HG03066 (cell line): ENCODE data around the gene SZT2.

Source experiments
- ATAC-seq: cut with Tn5 transposase; IDR thresholded peaks from one replicate; pipeline ENCODE4 v1.9.1; 2021; ENCODE audit warnings: low read depth; ENCODE audit not compliant: unreplicated experiment

Gene SZT2

DNA sequence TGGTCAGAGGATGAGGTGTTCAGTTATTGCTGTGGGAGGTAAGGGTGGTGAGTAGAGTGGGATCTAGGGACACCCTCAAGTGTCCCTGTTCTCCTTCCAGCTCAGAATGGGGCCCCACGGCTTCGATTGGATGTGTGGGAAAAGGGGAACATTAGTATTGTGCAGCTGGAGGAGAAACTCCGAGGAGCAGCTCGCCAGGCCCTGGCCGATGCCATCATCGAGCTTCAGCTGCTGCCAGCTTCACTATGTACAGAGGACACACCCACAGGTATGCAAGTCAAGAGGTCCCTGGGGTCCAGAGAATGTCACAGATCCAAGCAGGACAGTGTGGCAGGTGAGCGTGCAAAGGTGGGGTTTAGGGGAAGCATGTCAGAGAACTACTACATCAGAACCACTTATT is 50.1 kb downstream of the SZT2 start:
- ATAC-seq: no peak

DNA sequence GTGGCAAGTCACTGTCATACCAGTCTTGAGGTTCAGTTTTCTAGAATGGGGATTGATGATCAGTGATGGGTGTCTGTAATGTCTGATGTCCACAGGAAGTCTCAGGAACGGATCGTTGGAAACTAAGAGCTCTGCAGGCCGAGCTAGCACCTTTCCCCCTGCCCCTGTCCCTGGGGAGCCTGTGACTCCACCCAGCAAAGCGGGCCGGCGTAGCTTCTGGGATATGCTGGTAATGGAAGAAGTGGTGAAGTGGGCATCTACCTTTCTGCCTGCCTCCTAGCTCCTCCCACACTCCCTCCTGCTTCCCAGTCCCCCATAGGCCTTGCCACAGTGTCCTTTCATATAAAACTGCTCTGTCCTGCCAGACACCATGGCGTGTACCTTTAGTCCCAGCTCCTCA is 50.7 kb downstream of the SZT2 start:
- no peak for ATAC-seq

DNA sequence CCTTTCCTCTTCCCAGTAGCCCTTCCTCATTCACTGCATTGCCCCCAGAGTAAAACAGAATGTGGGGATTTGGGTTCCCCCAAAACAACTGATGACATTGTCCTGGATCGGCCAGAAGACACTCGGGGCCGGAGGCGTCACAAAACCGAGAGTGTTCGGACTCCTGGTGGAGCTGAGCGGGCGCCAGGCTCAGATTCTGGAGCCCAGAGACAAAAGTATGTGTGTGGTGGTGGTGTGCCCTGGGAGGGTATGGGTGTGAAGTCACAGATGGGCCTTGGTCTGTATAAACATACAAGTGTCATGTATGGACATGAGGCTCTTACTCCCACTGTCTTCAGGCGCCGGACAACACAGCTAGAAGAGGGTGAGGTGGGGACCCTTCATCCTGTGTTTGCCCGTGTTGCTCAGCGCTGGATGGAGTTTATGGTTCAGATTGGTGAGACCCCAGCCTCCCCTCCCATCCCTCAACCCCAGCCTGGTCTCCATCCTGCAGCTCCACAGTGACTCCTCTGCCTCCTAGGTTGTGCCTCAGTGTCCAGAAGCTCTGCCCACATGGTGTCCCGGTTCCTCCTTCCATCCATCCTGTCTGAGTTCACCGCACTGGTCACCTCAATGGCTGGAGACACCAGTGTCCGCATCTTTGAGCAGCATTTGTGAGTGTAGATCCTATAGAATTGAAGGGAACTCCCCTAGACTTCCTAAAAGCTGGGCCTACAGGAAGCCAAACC is 51.6 kb downstream of the SZT2 start:
- no peak for ATAC-seq

DNA sequence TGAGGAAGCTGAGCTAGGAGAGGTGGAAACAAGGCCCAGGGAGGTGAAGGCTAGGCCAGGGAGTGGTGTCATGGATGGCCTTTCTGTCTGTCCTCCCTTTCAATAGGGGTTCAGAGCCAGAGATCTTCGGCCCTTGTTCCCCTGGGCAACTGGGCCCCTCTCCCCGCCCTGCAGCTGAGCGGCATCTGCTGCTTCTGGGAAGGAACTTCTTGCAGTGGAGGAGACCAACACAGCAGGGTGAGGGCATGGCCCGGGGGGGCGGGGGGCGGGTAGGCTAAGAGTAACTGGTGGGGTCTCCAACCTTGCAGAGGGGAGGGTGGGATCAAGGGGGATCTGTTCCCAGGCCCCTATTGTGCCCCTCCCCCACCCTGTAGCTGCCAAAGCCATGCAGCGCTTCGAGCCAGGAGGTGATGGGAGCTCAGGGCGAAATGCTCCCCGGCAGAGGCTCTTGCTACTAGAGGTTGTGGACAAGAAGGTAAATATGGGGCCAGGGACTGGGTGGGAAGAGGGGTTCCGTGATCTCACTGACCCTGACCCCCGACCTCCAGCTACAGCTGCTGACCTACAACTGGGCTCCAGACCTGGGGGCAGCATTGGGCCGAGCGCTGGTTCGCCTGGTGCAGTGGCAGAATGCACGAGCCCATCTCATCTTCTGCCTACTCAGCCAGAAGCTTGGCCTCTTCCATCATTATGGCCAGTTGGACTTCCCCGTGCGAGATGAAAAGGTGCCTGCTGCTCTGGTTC is 52.4 kb downstream of the SZT2 start:
- ATAC-seq: no peak

DNA sequence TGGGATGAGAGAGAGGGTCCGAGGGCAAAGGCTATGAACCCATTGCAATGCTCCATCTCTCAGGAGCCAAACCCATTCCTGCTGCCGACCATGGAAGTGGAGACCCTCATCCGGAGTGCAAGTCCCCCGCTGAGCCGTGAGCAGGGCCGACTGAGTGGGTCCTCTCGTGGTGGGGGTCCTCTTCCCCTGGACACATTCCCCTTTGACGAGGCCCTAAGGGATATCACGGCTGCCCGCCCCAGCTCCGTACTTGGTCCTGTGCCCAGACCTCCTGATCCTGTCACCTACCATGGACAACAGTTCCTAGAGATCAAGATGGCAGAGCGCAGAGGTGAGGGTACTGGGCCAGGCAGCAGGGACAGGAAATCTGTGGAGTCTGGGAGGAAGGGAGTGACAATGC is 53.1 kb downstream of the SZT2 start:
- ATAC-seq: no peak

DNA sequence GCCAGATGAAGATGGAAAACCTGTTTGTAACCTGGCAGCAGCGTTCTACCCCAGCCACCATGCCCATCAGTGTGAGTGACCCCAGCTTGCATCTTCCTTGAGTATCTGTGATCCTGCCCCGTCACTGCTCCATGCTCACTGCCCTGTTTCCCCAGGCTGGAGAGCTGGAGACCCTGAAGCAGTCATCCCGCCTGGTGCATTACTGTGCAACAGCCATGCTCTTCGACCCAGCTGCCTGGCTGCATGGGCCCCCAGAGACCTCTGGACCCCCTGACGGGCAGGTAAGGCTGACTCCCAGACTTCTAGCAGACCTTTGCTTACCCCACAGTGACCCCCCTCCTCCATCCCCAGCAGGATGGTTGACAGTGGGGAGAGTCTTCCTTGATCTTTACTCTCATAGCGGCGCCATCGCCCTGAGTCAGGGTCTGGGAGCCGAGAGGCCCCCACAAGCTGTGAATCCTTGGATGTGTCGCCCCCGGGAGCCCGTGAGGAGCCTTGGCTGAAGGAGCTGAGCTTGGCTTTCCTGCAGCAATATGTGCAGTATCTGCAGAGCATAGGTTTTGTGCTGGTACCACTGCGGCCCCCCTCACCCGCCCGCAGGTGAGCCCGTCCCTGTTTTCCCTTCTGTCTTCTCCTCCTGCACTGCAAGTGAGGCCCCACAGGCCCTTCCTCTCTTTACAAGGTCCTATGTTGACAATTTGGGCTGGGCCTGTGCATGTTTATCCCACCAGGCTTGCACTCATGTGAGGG is 53.7 kb downstream of the SZT2 start:
- no peak for ATAC-seq

DNA sequence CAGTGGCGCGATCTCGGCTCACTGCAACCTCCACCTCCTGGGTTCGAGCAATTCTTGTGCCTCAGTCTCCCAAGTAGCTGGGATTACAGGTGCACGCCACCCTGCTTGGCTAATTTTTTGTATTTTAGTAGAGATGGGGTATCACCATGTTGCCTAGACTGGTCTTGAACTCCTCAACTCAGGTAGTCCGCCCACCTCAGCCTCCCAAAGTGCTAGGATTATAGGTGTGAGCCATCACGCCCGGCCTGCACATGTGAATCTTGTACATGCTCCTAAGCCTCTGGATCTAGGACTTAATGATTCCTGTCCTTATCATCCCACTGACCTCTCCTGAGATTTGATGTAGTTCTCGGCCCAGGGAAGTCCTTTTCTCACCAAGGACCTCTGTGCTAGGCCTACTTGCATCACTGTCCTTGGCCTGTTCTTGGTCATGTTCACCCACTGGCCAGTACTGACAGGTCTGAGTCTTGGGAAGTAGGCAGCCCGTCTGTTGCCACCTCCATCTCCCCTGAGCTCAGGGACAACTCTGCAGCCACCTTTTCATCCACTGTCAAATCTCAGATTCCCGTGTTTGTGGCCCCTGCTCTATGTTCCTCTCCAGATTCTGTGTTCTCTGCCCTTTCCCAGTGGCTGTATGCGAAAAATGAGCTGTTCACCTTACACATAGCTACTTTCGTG is 54.6 kb downstream of the SZT2 start:
- no peak for ATAC-seq

DNA sequence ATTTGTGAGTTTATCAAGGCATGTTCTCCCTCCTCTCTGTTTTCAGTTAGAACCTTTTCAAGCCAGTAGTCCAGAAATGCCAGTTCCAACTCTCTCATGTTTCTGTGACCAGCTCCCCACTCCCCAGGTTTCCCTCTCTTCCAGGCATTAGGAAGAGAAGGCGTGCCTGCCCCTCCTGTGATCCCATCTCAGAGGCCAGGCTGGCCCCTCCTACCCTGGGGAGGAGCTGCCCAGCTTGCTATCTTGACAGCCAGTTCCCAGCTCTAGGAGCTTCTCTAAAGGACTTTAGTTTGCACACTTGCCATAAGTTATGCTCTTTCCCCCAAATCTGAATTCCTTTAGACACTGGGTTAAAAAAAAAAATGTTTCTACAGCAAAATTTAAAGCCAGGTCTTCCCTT is 55.1 kb downstream of the SZT2 start:
- no peak for ATAC-seq

DNA sequence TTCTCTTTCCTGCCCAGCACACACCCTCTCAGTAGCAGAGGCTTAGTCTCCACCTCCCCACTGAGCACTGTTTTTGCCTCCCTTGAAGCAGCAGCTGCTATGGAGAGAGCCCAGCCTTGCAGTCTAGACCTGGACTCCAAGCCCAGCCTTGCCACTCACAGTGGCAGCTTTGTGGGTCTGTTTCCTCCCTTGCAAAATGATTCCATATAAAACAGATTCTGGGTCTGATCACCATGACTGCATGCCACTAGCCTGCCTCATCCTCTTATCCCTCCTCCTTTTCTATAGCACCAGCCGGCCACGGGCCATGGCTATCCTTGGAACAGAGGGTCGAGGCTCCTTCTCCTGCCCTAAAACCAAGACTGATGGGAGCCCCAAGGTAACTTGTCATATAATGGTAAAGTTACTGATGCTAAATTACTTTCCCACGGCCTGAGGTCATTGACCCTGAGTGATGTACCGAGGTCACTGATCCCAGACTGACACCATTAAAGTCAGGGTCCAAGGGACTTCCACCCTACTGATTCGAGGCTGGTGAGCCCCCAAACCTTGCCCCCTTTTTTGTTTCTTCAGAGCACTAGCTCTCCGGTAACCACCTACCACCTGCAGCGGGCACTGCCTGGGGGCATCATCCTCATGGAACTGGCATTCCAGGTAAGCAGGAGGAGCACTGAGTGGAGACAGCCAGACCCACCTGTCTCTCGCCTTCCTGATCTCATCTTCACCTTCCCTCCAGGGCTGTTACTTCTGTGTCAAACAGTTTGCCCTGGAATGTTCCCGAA is 56.1 kb downstream of the SZT2 start:
- ATAC-seq: no peak

DNA sequence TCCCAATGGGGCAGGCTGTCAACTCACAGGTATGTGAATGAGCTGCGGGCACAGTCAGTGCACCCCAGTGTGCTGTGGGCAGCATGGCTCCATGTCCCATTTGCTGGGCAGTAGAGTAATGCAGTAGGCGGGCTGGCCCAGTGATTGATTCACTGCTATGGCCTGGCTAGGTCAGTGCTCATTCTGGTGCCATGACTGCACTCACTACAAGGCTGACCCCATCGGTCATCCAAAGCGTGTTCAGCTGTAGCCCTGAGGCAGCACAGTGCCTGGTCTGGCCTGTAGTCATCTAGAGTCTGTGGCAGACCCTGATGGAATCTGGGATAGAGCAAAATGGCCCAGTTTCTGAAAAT is 56.7 kb downstream of the SZT2 start:
- no peak for ATAC-seq

DNA sequence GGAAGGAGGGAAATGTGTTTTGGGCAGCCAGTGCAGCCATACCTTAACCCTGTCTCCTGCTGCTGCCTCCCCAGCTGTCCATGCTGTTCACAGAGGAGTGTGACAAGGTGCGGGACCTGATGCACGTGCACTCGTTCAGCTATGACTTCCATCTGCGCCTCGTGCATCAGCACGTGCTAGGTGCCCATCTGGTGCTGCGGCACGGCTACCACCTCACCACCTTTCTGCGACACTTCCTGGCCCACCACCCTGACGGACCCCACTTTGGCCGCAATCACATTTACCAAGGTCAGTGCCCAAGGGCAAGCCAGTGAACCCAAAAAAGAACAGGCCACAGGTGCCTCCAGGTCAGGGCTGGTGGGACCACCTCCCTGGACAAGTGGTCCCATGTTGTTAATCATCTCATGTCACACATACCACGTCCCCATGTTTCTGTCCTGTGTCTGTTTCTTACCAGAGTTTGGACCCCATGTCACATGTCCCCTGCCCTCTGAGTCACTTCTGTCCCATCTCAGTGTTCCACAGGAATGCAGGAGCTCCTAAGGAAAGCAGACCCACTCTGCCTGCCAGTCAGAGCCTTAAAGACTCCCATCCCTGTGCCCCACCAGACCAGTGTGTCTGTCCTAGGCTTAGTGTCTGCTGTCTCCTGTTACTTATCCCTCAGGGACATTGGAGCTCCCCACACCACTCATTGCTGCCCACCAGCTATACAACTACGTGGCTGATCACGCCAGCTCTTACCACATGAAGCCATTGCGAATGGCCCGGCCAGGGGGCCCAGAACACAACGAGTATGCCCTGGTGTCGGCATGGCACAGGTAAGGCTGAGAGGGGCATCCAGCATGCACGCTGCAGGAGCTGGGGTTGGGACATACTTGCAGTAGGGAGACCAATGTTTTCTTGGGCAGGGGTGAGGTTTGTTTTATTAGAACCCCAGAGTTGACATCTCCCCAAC is 57.5 kb downstream of the SZT2 start:
- no peak for ATAC-seq

DNA sequence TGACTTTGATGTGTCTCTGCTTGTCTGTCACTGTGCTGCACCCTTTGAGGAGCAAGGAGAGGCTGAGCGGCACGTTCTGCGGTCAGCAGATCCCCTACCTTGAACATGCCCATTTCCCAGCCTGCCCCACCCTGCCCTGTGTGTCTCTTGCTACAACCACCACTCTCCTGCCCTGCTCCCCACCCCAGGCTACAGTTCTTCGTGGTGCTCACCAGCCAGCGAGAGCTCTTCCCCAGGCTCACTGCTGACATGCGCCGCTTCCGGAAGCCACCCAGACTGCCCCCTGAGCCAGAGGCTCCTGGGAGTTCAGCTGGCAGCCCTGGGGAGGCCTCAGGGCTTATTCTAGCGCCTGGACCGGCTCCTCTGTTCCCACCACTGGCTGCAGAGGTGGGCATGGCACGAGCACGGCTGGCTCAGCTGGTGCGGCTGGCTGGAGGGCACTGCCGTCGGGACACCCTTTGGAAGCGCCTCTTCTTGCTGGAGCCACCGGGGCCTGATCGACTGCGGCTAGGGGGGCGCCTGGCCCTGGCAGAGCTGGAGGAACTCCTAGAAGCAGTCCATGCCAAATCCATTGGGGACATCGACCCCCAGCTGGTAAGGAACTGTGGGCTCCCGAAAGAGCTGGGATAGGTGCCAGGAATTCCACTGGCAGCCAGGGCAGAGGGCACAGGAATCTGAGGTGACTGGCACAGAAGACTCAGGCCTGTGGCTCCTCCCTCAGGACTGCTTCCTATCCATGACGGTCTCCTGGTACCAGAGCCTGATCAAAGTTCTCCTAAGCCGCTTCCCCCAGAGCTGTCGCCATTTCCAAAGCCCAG is 58.4 kb downstream of the SZT2 start:
- no peak for ATAC-seq

DNA sequence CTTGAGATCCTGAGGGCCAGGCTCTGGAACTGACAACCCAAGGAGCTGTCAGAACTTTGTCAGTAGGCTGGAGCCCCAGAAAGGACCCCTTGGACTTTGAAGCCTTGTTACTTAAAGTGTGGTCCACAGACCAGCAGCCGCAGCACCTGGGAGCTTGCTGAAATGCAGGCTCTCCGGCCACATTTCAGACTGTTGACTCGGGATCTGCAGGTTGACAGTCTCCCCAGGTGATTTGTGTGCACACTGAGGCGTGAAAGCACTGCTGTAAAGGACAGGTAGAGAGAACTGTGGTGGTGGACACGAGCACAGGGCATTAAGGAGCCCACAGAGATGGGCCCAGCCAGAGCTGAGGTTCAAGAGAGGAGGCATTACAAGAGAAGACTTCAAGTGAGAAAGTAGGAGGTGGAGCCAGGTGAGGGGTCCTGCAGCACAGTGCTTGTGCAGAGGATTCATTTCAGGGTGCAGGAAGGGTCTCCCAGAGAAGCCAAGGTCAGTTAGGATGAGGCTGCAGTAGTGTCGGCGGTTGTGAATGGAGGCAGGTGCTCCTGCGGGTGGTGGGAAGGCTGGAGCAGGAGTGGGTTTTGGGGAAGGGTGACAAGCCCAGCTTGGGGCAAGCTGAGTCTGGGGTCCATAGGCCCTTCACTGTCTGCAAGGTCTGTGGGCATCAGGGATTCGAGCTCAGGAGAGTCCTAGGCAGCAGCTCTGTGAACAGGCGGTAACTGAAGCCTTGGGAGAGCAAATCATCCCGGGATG is 59.4 kb downstream of the SZT2 start:
- ATAC-seq: no peak

DNA sequence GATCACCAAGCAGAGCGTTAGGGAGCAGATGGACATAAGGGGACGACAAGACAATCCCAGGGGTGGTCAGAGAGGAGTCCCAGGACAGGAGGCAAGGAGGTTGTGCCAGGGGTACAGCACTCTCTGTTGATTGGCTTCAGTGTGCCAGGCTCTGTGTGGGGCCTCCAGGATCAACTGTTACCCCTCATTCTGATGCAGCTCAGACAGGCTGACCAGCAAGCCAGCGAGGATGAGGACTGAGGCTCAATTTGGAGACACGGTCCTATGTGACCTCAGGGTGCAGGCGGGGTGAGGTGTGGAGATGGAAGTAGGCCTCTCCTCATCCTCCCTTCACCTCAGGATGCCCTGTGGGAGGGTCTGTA is 60.0 kb downstream of the SZT2 start:
- ATAC-seq: no peak

DNA sequence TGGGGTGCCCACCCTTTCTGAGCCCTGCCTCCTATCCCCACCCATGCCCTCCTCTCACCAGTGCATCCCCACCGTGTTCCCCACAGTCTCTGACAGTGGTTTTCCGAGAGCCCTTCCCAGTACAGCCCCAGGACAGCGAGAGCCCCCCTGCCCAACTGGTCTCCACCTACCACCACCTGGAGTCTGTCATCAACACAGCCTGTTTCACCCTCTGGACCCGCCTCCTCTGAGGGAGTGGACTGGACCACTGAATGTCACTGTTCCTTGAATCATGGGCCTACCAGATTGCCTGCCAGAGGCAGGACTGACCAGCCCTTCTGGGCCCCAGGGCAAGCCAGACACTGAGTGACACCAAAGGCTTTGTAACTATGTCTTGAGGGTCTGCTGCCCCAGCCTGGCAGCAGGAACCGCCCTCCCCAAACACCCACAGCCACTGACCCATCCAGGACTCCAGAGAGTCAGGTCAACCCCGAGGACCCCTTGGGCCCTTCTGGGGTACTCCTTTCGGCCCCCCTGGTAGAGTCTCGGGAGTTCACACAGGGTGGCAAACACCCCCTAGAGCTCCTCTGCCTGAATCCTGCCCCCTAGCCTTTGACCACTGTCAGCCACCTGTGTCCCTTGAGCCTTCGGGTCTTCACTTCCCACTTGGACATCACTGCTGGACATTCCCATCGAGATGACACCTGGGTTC is 60.7 kb downstream of the SZT2 start:
- no peak for ATAC-seq

DNA sequence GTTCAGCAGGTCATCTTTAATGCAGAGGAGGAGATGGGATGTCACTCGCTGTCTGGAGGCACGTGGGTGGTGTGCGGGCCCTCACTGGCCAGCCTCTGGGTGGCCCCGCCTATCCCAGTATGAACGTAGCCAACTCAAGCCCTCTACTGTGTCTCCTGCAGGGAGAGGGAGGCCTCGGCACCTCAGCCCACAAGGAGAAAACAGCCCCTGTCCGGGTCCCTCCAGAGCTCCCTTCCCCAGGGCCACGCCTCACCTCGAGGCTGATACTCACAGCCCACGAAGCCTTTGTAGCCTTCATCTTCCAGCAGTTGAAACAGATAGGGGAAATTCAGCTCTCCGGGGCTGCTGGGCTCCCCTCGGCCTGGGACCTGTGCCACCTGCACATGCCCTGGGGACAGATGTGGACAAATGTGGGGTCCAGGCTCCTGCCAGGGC is 61.5 kb downstream of the SZT2 start:
- ATAC-seq: no peak
